Fibroblast of villous mesenchyme (primary cell): ENCODE results near the gene CAMK1D. TPM values are rescaled to one million over a fixed set of nuclear protein-coding genes. Genes with fewer than 3 reads are reported as not detected.
A peak's percentile ranks its signal among the peaks of the same experiment; 100 is the strongest.
"Not testable (repeated sequence)": the region's sequence is repeated elsewhere in the genome, so short reads cannot be mapped to it uniquely, and the experiment has no call there.

Experiments
- DNase-seq: peaks from one replicate; pipeline ENCODE4 v3.0.0-alpha.2; 2010; ENCODE audit warnings: low read depth
- H3K4me3 ChIP-seq: 2 replicates; pipeline ENCODE4 v1.5.1; 2011; ENCODE audit warnings: low read depth, mild to moderate bottlenecking, low read length
- CTCF ChIP-seq: IDR thresholded peaks from 2 replicates; pipeline ENCODE4 v1.5.1; 2012; ENCODE audit warnings: low read depth, mild to moderate bottlenecking, low read length; ENCODE audit not compliant: insufficient read depth
- total RNA-seq: library from RNA; depleted of rRNA; stranded (reverse); fragments of >200 nt; gene quantifications from 2 replicates; pipeline ENCODE4 v1.2.3, GENCODE V29; 2012

CAMK1D gene
- total RNA-seq, 1 donor = 1.3 TPM

DNA sequence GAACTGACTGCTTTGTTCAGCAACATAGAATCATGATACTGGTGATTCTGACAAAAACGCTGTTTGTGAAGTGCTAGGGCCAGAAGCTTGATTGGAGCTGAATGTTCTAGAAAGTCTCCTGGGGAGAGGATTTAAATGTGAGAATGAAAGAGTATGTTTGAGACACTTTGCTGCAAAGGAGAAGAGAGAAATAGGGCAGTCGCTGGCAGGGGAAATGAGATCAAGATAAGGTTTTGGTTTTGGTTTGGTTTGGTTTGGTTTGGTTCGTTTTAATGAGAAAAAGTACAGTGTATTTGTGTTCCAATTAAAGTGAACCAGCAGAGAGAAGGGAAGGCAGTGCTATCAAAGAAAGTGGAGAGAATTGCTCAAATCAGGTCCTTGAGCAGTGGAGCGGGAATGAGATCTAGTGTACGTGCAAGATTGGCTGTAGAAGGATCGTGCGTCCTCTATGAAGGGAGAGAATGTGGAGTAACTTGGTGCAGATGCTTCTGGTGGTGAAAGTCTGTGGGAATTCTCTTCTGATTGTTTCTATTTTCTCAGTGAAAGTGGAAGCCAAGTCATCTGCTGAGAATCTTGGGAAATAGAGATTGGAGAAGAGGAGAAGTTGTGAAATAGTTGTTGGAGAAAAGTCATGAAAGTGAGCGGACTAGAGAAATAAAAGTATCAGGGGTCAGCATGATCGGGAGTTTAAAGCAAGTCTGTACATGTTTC, 381.6 kb downstream of the CAMK1D start:
- no peak for TF ChIP-seq CTCF
- peak; percentile 67 for DNase-seq
- H3K4me3 ChIP-seq = no peak overlapping the region

DNA sequence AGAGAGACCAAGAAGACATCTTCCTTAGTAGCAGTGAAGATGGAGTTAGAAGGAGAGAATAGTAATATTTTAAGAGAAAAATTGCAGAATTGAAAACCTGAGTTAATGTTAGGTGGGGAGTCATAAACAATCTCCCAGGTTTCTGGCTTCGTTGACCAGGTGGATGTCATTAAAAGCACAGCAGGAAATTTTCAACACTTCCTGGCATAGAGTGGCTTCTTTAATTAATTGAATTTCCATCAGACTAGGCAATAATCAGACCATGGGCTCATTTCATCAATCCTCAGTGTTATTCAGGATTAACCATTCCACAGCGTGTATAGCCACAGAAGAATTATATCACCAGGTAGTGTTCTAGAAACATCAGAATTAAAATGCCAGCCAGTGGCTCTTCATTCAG, 383.9 kb downstream of the CAMK1D start:
- no peak overlapping the region for H3K4me3 ChIP-seq
- no peak for DNase-seq

DNA sequence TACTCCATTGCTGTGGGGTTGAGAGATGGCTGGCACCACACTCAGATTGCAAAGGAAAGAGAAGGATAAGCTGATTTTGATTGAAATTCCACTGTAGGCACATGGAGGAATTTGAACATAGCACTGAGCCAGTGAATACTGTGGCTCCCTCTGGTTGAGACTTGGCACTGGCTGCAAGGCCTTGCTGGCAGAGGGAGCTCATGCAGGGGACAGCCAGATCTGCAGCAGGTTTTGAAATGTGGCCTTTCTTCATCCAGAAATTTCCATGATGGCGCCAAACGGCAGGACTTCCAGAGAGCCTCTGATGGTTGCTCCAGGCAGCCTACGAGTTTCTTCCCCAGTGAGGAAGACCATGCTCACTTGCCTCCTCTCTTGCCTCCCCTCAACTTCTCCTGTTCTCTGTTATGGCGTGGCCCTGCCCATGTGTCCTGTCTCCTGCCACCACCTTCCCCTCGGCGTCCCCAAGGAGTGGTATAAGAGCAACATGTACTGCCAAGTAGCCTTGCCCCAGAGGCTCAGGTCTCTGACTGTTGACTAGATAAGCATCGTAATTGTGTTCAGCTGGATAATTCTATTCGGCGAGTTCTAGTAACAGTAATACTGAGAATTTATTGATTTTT, 386.6 kb downstream of the CAMK1D start:
- TF ChIP-seq CTCF = no peak
- no peak overlapping the region for H3K4me3 ChIP-seq
- DNase-seq = no peak

More for the DNA sequence above, 383.9 kb downstream of the CAMK1D start:
- no peak for TF ChIP-seq CTCF

DNA sequence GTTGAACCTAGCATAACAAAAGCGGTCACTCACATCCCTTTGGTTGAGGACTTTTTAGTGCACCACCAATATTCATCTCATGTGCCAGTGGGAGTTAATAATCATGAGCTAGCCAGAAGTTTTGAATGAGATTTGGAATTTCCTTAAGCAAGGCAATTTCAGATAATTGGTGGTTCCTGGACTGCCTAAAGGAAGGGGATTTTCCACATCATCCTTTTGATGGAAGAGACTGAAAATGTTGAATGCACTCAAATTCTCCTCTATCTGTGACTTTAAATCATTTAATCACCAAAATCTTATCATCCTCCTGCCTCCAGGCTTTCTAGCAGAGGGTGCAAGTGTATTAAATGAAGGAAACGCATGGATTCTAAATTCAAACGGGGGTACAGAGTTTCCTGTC, 391.5 kb downstream of the CAMK1D start:
- H3K4me3 ChIP-seq = no peak overlapping the region

GRCh38 chr10:12741360-12741804, 392.0 kb downstream of the CAMK1D start:
- no peak overlapping the region for H3K4me3 ChIP-seq
- DNase-seq = no peak
- no peak for TF ChIP-seq CTCF

More for the DNA sequence above, 391.5 kb downstream of the CAMK1D start:
- DNase-seq = no peak
- TF ChIP-seq CTCF = no peak

- H3K4me3 ChIP-seq = no peak overlapping the region
- TF ChIP-seq CTCF = no peak
- DNase-seq = no peak
These were observed 393.4 kb downstream of the CAMK1D start for GRCh38 chr10:12742771-12743170.

DNA sequence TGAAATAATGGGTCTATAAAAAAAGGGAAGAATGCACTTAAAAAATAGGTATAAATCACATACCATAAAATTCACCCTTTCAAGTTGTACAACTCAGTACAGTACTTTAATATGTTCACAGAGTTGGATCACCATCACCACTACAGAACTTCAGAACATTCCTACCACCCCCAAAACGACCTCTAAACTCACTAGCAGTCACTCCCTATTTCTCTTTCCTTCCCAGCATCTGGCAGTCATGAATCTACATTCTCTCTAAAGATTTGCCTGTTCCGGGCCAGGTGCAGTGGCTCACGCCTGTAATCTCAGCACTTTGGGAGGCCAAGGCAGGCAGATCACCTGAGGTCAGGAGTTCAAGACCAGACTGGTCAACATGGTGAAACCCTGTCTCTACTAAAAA, 394.1 kb downstream of the CAMK1D start:
- DNase-seq, H3K4me3 ChIP-seq: not testable (repeated sequence)
